DOHH2 (cell line): Measurements from ENCODE around the gene TPRG1L.

Experiments
- H3F3A ChIP-seq: fragments of 200-600 bp; sonication (generic), shearing (Covaris generic); 2 replicates; pipeline ENCODE4 v1.6.0; 2016; ENCODE audit warnings: antibody characterized with exemption, mild to moderate bottlenecking; ENCODE audit not compliant: control insufficient read depth, insufficient read depth
- H3K27ac ChIP-seq: fragments of 200-600 bp; sonication (generic); 2 replicates; pipeline ENCODE4 v1.5.1; 2014; ENCODE audit warnings: low read depth, mild to moderate bottlenecking, low read length, moderate library complexity
- H3K27me3 ChIP-seq: fragments of 200-600 bp; sonication (generic); 2 replicates; pipeline ENCODE4 v1.6.1; 2014; ENCODE audit warnings: mild to moderate bottlenecking, low read length, mixed read lengths; ENCODE audit not compliant: control insufficient read depth
- H3K36me3 ChIP-seq: fragments of 200-600 bp; sonication (generic); 2 replicates; pipeline ENCODE4 v1.6.1; 2014; ENCODE audit warnings: mild to moderate bottlenecking, low read length, moderate library complexity, mixed read lengths; ENCODE audit not compliant: control insufficient read depth
- H3K4me1 ChIP-seq: fragments of 200-600 bp; sonication (generic); 2 replicates; pipeline ENCODE4 v1.6.1; 2014; ENCODE audit warnings: mild to moderate bottlenecking, low read length, mixed read lengths; ENCODE audit not compliant: control insufficient read depth
- H3K4me2 ChIP-seq: fragments of 200-600 bp; sonication (generic); 2 replicates; pipeline ENCODE4 v1.6.0; 2014; ENCODE audit warnings: mild to moderate bottlenecking, low read length, moderate library complexity
- H3K4me3 ChIP-seq: fragments of 200-600 bp; sonication (generic); 2 replicates; pipeline ENCODE4 v1.5.1; 2014; ENCODE audit warnings: mild to moderate bottlenecking, low read length, mixed read lengths
- H3K79me2 ChIP-seq: fragments of 200-600 bp; sonication (generic); 2 replicates; pipeline ENCODE4 v1.6.1; 2014; ENCODE audit warnings: mild to moderate bottlenecking, low read length, mixed read lengths; ENCODE audit not compliant: control insufficient read depth
- H3K9me2 ChIP-seq: fragments of 200-600 bp; sonication (generic); replicated peaks from 2 replicates; pipeline ENCODE4 v1.6.1; 2014; ENCODE audit warnings: mild to moderate bottlenecking, low read length, mixed read lengths; ENCODE audit not compliant: control insufficient read depth
- H3K9me3 ChIP-seq: fragments of 200-600 bp; sonication (generic); 2 replicates; pipeline ENCODE4 v1.6.1; 2014; ENCODE audit warnings: antibody characterized with exemption, low read length, mixed read lengths; ENCODE audit not compliant: control insufficient read depth, insufficient read depth
- H4K20me1 ChIP-seq: fragments of 200-600 bp; sonication (generic); 2 replicates; pipeline ENCODE4 v1.6.0; 2014; ENCODE audit warnings: low read depth, mild to moderate bottlenecking, antibody characterized with exemption, low read length, moderate library complexity; ENCODE audit not compliant: control insufficient read depth, insufficient read depth
- CTCF ChIP-seq: fragments of 200-600 bp; sonication (generic); IDR thresholded peaks from one replicate; pipeline ENCODE4 v1.5.1; 2014; ENCODE audit warnings: antibody characterized with exemption, mild to moderate bottlenecking, low read depth, low read length; ENCODE audit not compliant: poor library complexity, severe bottlenecking
- EZH2phosphoT487 ChIP-seq: fragments of 200-600 bp; sonication (generic); IDR thresholded peaks from 2 replicates; pipeline ENCODE4 v1.6.1; 2017; ENCODE audit warnings: borderline replicate concordance, mild to moderate bottlenecking, antibody characterized with exemption, low read length, moderate library complexity, mixed read lengths

TPRG1L gene

GRCh38 chr1:3657578-3658230 is 32.9 kb downstream of the TPRG1L start:
- Histone ChIP-seq H3F3A (peaks cover 5% of the 10 kb centered on the region; the same call in 1 of the 2 replicates), H3K79me2 (peaks cover 93% of the 10 kb centered on the region), H4K20me1 (no peaks in the 10 kb centered on the region), H3K4me1 (peaks cover 86% of the 10 kb centered on the region), H3K4me2 (no peak overlapping the region), H3K9me2 (no peaks in the 10 kb centered on the region), H3K27me3 (no peaks in the 10 kb centered on the region), H3K36me3 (no peaks in the 10 kb centered on the region; the same call in 1 of the 2 replicates), H3K27ac (no peak overlapping the region), H3K4me3 (no peak overlapping the region), H3K9me3 (no peaks in the 10 kb centered on the region)
- TF ChIP-seq CTCF: no peak
- TF ChIP-seq EZH2phosphoT487: no peak

GRCh38 chr1:3658231-3658615 is 33.4 kb downstream of the TPRG1L start:
- Histone ChIP-seq H3K4me3 (no peak overlapping the region), H3K9me2 (no peaks in the 10 kb centered on the region), H3K36me3 (no peaks in the 10 kb centered on the region; the same call in 1 of the 2 replicates), H3K9me3 (no peaks in the 10 kb centered on the region), H3K4me1 (peaks cover 90% of the 10 kb centered on the region), H3K79me2 (peaks cover 93% of the 10 kb centered on the region), H4K20me1 (no peaks in the 10 kb centered on the region), H3K4me2 (no peak overlapping the region), H3K27me3 (no peaks in the 10 kb centered on the region), H3K27ac (no peak overlapping the region), H3F3A (peaks cover 4% of the 10 kb centered on the region; the same call in 1 of the 2 replicates)
- no peak for TF ChIP-seq CTCF
- no peak for TF ChIP-seq EZH2phosphoT487

- no peak overlapping the region for H3K4me3 ChIP-seq
- H3K9me2 ChIP-seq: no peaks in the 10 kb centered on the region
- no peak for TF ChIP-seq EZH2phosphoT487
- no peak for TF ChIP-seq CTCF
- H3K4me2 ChIP-seq: no peak overlapping the region
- H3K27ac ChIP-seq: no peak overlapping the region
- no peaks in the 10 kb centered on the region for H3K9me3 ChIP-seq
- H3K4me1 ChIP-seq: peaks cover 90% of the 10 kb centered on the region
- H3K79me2 ChIP-seq: peaks cover 93% of the 10 kb centered on the region
- no peaks in the 10 kb centered on the region for H3K27me3 ChIP-seq
- H3K36me3 ChIP-seq: no peaks in the 10 kb centered on the region; the same call in 1 of the 2 replicates
- H3F3A ChIP-seq: peaks cover 8% of the 10 kb centered on the region
- no peaks in the 10 kb centered on the region for H4K20me1 ChIP-seq
These were observed 34.3 kb downstream of the TPRG1L start for GRCh38 chr1:3659093-3659492.
